Stimulated activated CD8-positive, alpha-beta memory T cell treated with anti-CD3 and anti-CD28 coated beads, Interleukin-15, amount 100 ng/mL, for 4 hours (primary cell): ENCODE measurements around the gene TFDP1.

Experiments used
- DNase-seq, 2 donors: peaks; one replicate each; pipeline ENCODE4 v3.0.0-alpha.2; 2020; ENCODE audit warnings: low read depth in 2 of 2

The TFDP1 gene

GRCh38 chr13:113597391-113598080 lies 13.0 kb downstream of the TFDP1 start:
- DNase-seq, result no peak

GRCh38 chr13:113598081-113598410 lies 13.5 kb downstream of the TFDP1 start:
- no peak for DNase-seq

GRCh38 chr13:113598481-113598880 lies 13.9 kb downstream of the TFDP1 start:
- DNase-seq, result no peak

- no peak for DNase-seq
Measured at GRCh38 chr13:113599391-113599790, 14.8 kb downstream of the TFDP1 start.

DNA sequence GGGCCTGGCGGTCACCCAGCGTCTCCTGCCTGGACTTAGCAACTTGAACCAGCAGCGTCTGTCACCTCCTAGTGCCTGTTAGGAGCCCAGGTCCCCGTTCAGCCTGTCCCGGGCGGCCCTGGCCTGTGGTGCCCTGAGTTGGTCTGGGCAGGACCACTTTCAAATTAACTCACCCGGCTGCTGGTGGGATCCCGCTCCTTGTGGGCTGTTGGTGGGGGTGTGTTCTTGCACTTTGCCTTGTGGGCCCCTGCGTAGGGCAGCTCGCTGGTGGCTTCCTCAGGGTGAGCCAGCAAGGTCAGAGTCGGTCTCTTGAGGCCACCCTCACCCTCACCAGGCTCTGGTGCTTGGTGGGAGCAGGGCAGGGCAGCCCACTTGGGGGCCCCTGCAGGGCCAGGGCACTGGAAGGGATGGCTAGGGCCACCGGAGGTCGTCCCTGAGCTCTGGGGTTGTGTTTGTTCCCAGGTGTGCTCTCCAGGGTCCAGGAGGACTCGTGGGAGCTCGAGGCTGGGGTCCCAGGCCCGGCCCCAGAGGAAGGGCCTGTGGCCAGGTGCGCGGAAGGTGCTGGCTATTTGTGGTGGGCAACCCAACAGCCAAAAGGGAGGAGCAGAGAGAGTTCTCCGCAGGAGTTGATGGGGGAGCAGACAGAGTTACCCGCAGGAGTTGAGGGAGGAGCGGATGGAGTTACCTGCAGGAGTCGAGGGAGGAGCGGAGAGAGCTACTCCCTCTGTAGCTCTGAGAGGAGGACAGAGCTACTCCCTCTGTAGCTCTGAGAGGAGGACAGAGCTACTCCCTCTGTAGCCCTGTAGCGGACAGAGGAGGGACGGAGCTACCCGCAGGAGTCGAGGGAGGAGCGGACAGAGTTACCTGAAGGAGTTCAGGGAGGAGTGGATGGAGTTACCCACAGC lies 16.9 kb downstream of the TFDP1 start:
- no peak for DNase-seq

- DNase-seq, result no peak
Measured at GRCh38 chr13:113602291-113602988, 17.9 kb downstream of the TFDP1 start.

GRCh38 chr13:113603116-113603710 lies 18.7 kb downstream of the TFDP1 start:
- DNase-seq, result no peak

- no peak for DNase-seq
Measured at GRCh38 chr13:113604186-113604585, 19.6 kb downstream of the TFDP1 start.

- no peak for DNase-seq
Measured at GRCh38 chr13:113605461-113605860, 20.9 kb downstream of the TFDP1 start.

DNA sequence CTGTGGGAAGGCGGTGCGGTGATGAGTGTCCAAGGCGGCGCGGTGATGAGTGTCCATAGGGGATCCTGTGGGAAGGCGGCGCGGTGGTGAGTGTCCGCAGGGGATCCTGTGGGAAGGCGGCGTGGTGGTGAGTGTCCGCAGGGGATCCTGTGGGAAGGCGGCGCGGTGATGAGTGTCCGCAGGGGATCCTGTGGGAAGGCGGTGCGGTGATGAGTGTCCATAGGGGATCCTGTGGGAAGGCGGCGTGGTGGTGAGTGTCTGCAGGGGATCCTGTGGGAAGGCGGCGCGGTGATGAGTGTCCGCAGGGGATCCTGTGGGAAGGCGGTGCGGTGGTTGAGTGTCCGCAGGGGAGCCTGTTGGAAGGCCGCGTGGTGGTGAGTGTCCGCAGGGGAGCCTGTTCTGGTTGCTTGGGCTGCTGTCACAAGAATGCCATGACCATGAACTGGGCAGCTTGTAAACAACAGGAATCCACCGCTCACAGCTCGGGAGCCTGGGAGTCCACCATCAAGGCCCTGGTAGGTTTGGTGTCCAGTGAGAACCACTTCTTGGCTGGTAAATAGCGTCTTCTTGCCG lies 21.4 kb downstream of the TFDP1 start:
- no peak for DNase-seq

DNA sequence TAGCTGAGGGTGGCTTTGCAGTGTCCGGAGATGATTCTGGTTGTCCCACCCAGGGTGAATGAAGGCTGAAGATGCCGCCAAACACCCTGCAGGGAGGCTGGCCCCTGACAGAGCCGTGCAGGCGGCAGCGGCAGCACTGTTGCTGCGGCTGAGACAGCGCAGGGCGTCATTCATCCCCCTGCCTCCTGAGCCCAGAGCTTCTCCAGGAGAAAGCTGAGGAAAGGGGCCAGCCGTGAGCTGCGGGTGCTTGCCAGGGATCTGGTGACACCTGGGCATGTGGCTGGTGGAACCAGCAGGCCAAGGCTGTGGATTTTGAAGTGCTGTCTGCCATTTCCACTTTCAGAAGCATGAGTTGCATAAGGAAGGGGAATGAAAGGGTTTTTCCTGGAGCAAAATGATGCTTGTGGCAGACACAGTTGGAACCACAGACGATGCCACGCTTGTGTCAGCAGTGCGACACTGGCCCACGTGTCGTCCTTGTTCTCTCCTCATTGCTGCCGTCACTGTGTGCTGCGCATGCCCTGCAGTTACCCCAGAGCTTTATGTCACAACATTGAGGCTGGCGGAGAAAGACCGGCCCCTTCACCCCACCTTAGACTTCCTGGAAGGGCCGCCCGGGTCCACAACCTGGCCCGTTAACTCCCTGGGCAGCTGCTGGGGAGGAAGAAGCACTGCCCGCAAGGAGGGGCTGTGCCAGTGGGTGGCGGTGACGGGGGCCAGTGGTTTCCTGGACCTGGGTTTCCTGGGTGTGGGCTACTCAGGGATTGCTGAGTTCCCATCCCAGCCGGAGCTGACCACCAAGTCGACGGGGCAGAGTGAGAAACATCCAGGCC lies 22.7 kb downstream of the TFDP1 start:
- no peak for DNase-seq

GRCh38 chr13:113607889-113608635 lies 23.5 kb downstream of the TFDP1 start:
- no peak for DNase-seq

DNA sequence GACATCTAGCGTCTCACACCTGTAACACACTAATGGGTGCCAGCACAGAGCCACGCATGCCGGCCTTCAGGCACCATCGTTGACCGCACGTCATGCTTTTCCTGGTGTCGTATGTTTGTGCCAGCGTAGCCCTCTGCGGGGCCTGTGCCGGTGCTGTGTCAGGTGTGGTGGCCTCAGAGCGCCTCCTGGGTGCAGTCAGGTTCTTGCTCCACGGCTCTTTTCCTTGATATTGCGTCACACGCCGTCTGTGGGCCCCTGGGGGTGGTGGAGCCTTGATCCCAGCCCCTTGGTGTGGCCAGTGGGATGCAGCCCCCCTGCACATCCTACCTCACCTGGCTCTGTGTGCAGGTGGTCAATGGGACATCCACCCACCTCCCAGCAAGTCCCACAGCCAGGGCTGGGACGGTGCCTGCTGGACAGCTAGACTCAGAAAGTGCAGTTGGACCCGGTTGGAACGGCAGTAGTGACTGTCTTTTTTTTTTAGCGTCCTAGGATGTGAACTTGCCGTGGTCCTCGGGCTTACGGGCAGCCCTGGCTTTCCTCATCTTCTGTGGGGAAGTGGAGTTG lies 24.5 kb downstream of the TFDP1 start:
- no peak for DNase-seq

GRCh38 chr13:113609616-113610015 lies 25.1 kb downstream of the TFDP1 start:
- no peak for DNase-seq

DNA sequence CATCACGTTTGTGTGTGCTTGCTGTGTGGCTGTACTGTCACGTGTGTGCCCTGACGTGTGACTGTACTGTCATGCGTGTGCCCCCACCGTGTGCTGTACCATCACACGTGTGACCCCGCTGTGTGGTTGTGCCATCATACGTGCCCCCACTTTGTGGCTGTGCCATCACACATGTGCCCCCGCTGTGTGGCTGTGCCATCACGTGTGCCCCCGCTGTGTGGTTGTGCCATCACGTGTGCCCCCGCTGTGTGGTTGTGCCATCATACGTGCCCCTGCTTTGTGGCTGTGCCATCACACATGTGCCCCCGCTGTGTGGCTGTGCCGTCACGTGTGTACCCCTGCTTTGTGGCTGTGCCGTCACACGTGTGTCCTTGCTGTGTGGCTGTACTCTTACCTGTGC lies 25.7 kb downstream of the TFDP1 start:
- no peak for DNase-seq

DNA sequence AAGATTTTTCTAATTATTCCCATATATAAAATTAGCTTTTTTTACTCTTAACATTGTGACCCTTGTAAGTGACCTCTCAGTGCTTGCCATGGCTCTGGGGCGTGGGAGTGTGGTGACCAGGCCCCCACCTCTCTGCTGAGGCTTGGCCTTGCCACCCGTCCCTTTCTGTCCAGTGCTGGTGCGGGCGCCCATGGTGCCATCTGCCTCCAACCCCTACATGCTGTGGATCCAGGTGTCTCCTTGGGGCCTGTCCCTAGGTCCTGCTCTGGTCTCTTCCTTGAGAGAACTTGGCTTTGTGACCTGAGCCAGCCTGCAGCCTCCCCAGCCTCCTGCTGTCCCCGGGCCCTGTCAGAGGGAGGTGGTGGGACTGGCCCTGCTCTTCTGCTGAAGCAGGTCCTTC lies 27.4 kb downstream of the TFDP1 start:
- DNase-seq, result no peak

GRCh38 chr13:113612607-113613006 lies 28.1 kb downstream of the TFDP1 start:
- DNase-seq, result no peak

- DNase-seq, result no peak
Measured at GRCh38 chr13:113613789-113614379, 29.3 kb downstream of the TFDP1 start.

- no peak for DNase-seq
Measured at GRCh38 chr13:113616281-113616906, 31.8 kb downstream of the TFDP1 start.
